IMR-90 (cell line): ENCODE results near the gene CYB561D1. TPM values are rescaled to one million over a fixed set of nuclear protein-coding genes. Genes with fewer than 3 reads are reported as not detected.

Source experiments
- ATAC-seq: fragments of 200-7000 bp; cut with Tn5 transposase; 2 replicates; pipeline ENCODE4 v1.9.1; 2020; ENCODE audit warnings: low read depth, mild to moderate bottlenecking, moderate library complexity
- BruUV-seq: library from RNA; stranded (reverse); fragments of 400-500 nt; replicated peaks from 2 replicates; lab custom pipeline; 2021; lab: Mats Ljungman, UMichigan
- CTCF ChIA-PET: fragments of 300-600 bp; formaldehyde crosslinking; extraction: SDS; loops from one replicate; lab custom pipeline; 2021; ENCODE audit warnings: antibody characterized with exemption; lab: Yijun Ruan, JAX
- POLR2A ChIA-PET: fragments of 300-600 bp; sonication (Branson Sonifier 250); formaldehyde crosslinking; loops from one replicate; lab custom pipeline; 2022; ENCODE audit warnings: antibody characterized with exemption; ENCODE audit not compliant: unreplicated experiment; lab: Charles Lee
- DNase-seq: peaks from one replicate; pipeline ENCODE4 v3.0.0; 2013
- H2AFZ ChIP-seq: replicated peaks from 2 replicates; pipeline ENCODE3; 2013; ENCODE audit warnings: low read length, mild to moderate bottlenecking; ENCODE audit not compliant: poor library complexity
- H2AK5ac ChIP-seq: 2 replicates; pipeline ENCODE4 v1.6.1; 2013; ENCODE audit warnings: low read depth, low read length, inconsistent platforms
- H2AK9ac ChIP-seq: replicated peaks from 2 replicates; pipeline ENCODE3; 2013; ENCODE audit warnings: mild to moderate bottlenecking, low read depth, low read length, moderate library complexity; ENCODE audit not compliant: poor library complexity
- H2BK120ac ChIP-seq: 2 replicates; pipeline ENCODE4 v1.6.1; 2013; ENCODE audit warnings: low read depth, low read length, inconsistent platforms
- H2BK15ac ChIP-seq: 3 replicates; pipeline ENCODE4 v1.6.1; 2013; ENCODE audit warnings: low read depth, low read length, inconsistent platforms
- H2BK20ac ChIP-seq: 2 replicates; pipeline ENCODE4 v1.6.1; 2013; ENCODE audit warnings: low read depth, mild to moderate bottlenecking, inconsistent platforms, low read length, moderate library complexity
- H2BK5ac ChIP-seq: 2 replicates; pipeline ENCODE4 v1.6.1; 2013; ENCODE audit warnings: mild to moderate bottlenecking, low read depth, low read length, inconsistent platforms; ENCODE audit not compliant: poor library complexity, severe bottlenecking
- H3K14ac ChIP-seq: replicated peaks from 2 replicates; pipeline ENCODE4 v1.6.1; 2013; ENCODE audit warnings: low read depth, low read length, inconsistent platforms
- H3K18ac ChIP-seq: 2 replicates; pipeline ENCODE4 v1.6.1; 2013; ENCODE audit warnings: low read depth, low read length, control low read depth
- H3K23ac ChIP-seq: 2 replicates; pipeline ENCODE4 v1.6.1; 2013; ENCODE audit warnings: low read depth, low read length, inconsistent platforms
- H3K27ac ChIP-seq: 2 replicates; pipeline ENCODE4 v1.5.1; 2013; ENCODE audit warnings: mild to moderate bottlenecking, control low read depth, low read length; ENCODE audit not compliant: insufficient read depth
- H3K27me3 ChIP-seq: 2 replicates; pipeline ENCODE4 v1.6.1; 2013; ENCODE audit warnings: low read length; ENCODE audit not compliant: control insufficient read depth, insufficient read depth
- H3K36me3 ChIP-seq: 2 replicates; pipeline ENCODE4 v1.6.1; 2013; ENCODE audit warnings: low read length, mixed read lengths; ENCODE audit not compliant: control insufficient read depth, insufficient read depth
- H3K4ac ChIP-seq: 2 replicates; pipeline ENCODE4 v1.6.1; 2013; ENCODE audit warnings: low read depth, low read length, inconsistent platforms
- H3K4me1 ChIP-seq: 2 replicates; pipeline ENCODE4 v1.6.1; 2013; ENCODE audit warnings: low read length, mixed read lengths; ENCODE audit not compliant: control insufficient read depth, insufficient read depth
- H3K4me2 ChIP-seq: 2 replicates; pipeline ENCODE4 v1.6.1; 2013; ENCODE audit warnings: low read depth, mild to moderate bottlenecking, control low read depth, low read length, moderate library complexity
- H3K4me3 ChIP-seq: 2 replicates; pipeline ENCODE4 v1.5.1; 2013; ENCODE audit warnings: low read depth, mild to moderate bottlenecking, control low read depth, low read length, moderate library complexity; ENCODE audit not compliant: insufficient read depth
- H3K56ac ChIP-seq: 2 replicates; pipeline ENCODE4 v1.6.1; 2013; ENCODE audit warnings: low read length, inconsistent platforms; ENCODE audit not compliant: insufficient read depth; ENCODE audit errors: extremely low read depth
- H3K79me1 ChIP-seq, 2 experiments: 2 replicates each; pipeline ENCODE4 v1.6.1; 2013; ENCODE audit warnings: low read length in 2 of 2, inconsistent platforms in 1 of 2, low read depth in 1 of 2
- H3K9ac ChIP-seq: 2 replicates; pipeline ENCODE4 v1.6.1; 2013; ENCODE audit warnings: low read depth, low read length, control low read depth
- H3K9me1 ChIP-seq: 2 replicates; pipeline ENCODE4 v1.6.1; 2013; ENCODE audit warnings: low read length, inconsistent platforms; ENCODE audit not compliant: insufficient read depth
- H3K9me3 ChIP-seq: 2 replicates; pipeline ENCODE4 v1.6.1; 2013; ENCODE audit warnings: low read length; ENCODE audit not compliant: control insufficient read depth, insufficient read depth
- H4K20me1 ChIP-seq: 2 replicates; pipeline ENCODE4 v1.6.1; 2013; ENCODE audit warnings: low read length, inconsistent platforms; ENCODE audit not compliant: insufficient read depth
- H4K5ac ChIP-seq: 2 replicates; pipeline ENCODE4 v1.6.1; 2013; ENCODE audit warnings: mild to moderate bottlenecking, low read depth, low read length, control low read depth
- H4K8ac ChIP-seq, 2 experiments: 2 replicates each; pipeline ENCODE4 v1.6.1; 2013; ENCODE audit warnings: low read depth in 2 of 2, low read length in 2 of 2, control low read depth in 1 of 2, inconsistent platforms in 1 of 2
- H4K91ac ChIP-seq: 2 replicates; pipeline ENCODE4 v1.6.1; 2013; ENCODE audit warnings: low read depth, low read length, inconsistent platforms; ENCODE audit not compliant: insufficient read depth
- CEBPB ChIP-seq: IDR thresholded peaks from 2 replicates; pipeline ENCODE4 v1.6.1; 2012; ENCODE audit warnings: low read depth, low read length, improper control_type of control experiment
- MAZ ChIP-seq: IDR thresholded peaks from 2 replicates; pipeline ENCODE4 v1.6.1; 2012; ENCODE audit warnings: low read depth, mild to moderate bottlenecking, low read length, improper control_type of control experiment, moderate library complexity, borderline replicate concordance
- NFE2L2 ChIP-seq: fragments of 150-350 bp; IDR thresholded peaks from 2 replicates; pipeline ENCODE4 v1.6.1; 2016; ENCODE audit warnings: low read depth, mild to moderate bottlenecking, low read length
- WGBS, 2 experiments: methylation state at CpG; one replicate each; pipeline versions ENCODE4 v1.1.5 to v1.1.7; 2013; ENCODE audit warnings: missing lambda C conversion rate in 2 of 2; ENCODE audit not compliant: insufficient read length in 1 of 2; ENCODE audit errors: extremely low coverage in 2 of 2; 5-methylcytosine and 5-hydroxymethylcytosine counted together
- dilution Hi-C: fragments of 300-500 bp; cut with HindIII; formaldehyde crosslinking; loops from one replicate; pipeline ENCODE4 v1.14.3; 2018; ENCODE audit warnings: low sequenced_read_pairs; ENCODE audit not compliant: unreplicated experiment
- in situ Hi-C: fragments of 300-500 bp; cut with MboI; formaldehyde crosslinking; loops from 3 replicates; pipeline ENCODE4 v1.14.3; 2019; ENCODE audit warnings: low sequenced_read_pairs, inconsistent platforms, mixed read lengths
- intact Hi-C: fragments of 100-400 bp; cut with micrococcal nuclease; formaldehyde crosslinking; loops from 2 replicates; pipeline ENCODE4 v1.10.0; 2022
- polyA plus RNA-seq, 3 experiments: library from polyadenylated mRNA; depleted of rRNA; stranded (reverse); fragments of >200 nt; gene quantifications; 2 replicates each; pipeline ENCODE4 v1.2.3, GENCODE V29; 2012; ENCODE audit warnings: low replicate concordance in 1 of 3
- total RNA-seq: library from RNA; depleted of rRNA; stranded (reverse); fragments of >200 nt; gene quantifications from 2 replicates; pipeline ENCODE4 v1.2.3, GENCODE V29; 2012

Gene CYB561D1
- total and polyA plus RNA-seq, 2 of the 4 experiments (the other 2 are of a cell fraction) = 5.7 to 8.1 TPM

- H3K14ac ChIP-seq = no peak overlapping the region
- H3K9ac ChIP-seq = no peak overlapping the region
- no peak overlapping the region for H2AK9ac ChIP-seq
- ATAC-seq (no peak), DNase-seq (no peak)
- H3K27ac ChIP-seq = no peak overlapping the region
- no peak overlapping the region for H4K8ac ChIP-seq
- TF ChIP-seq MAZ (no peak), NFE2L2 (no peak), CEBPB (no peak)
- no peaks in the 10 kb centered on the region for H3K9me3 ChIP-seq
- no peak overlapping the region for H2BK120ac ChIP-seq
- H3K4me1 ChIP-seq = peaks cover 4% of the 10 kb centered on the region
- POLR2A ChIA-PET = no interaction called here
- H3K36me3 ChIP-seq = no peaks in the 10 kb centered on the region
- H3K18ac ChIP-seq = no peak overlapping the region
- dilution Hi-C loops = no loop called here
- no peak overlapping the region for H2BK15ac ChIP-seq
- H2AFZ ChIP-seq = no peak overlapping the region
- H2AK5ac ChIP-seq = no peak overlapping the region
- 89% methylated on average over 4 of the region's 24 CpGs; no CpG with 5 or more reads in 1 of the 2 experiments for WGBS, 2 experiments
- H3K4me3 ChIP-seq = no peak overlapping the region
- no peak overlapping the region for H3K4me2 ChIP-seq
- H3K79me1 ChIP-seq = peaks cover 10 to 17% of the 10 kb centered on the region in 2 experiments
- H4K5ac ChIP-seq = no peak overlapping the region
- in situ Hi-C loops = no loop called here
- H3K23ac ChIP-seq = no peak overlapping the region
- H3K4ac ChIP-seq = no peak overlapping the region
- no peak overlapping the region for H2BK5ac ChIP-seq
- H4K20me1 ChIP-seq = no peaks in the 10 kb centered on the region
- H4K91ac ChIP-seq = no peak overlapping the region; the same call in 1 of the 2 replicates
- H3K56ac ChIP-seq = no peak overlapping the region
- H3K27me3 ChIP-seq = peaks cover 23% of the 10 kb centered on the region
- BruUV-seq = no TSS peak
- H2BK20ac ChIP-seq = no peak overlapping the region
- H3K9me1 ChIP-seq = no peaks in the 10 kb centered on the region; the same call in 1 of the 2 replicates
- intact Hi-C loops = no loop called here
- CTCF ChIA-PET = no interaction called here
Observed at GRCh38 chr1:109543283-109543987, 49.5 kb downstream of the CYB561D1 start.
